GM18511 (cell line): Measurements from ENCODE around the gene CNTD1.

Source experiments
- ATAC-seq: cut with Tn5 transposase; IDR thresholded peaks from one replicate; pipeline ENCODE4 v1.9.1; 2021; ENCODE audit warnings: mild to moderate bottlenecking, moderate library complexity; ENCODE audit not compliant: unreplicated experiment

Gene CNTD1

DNA sequence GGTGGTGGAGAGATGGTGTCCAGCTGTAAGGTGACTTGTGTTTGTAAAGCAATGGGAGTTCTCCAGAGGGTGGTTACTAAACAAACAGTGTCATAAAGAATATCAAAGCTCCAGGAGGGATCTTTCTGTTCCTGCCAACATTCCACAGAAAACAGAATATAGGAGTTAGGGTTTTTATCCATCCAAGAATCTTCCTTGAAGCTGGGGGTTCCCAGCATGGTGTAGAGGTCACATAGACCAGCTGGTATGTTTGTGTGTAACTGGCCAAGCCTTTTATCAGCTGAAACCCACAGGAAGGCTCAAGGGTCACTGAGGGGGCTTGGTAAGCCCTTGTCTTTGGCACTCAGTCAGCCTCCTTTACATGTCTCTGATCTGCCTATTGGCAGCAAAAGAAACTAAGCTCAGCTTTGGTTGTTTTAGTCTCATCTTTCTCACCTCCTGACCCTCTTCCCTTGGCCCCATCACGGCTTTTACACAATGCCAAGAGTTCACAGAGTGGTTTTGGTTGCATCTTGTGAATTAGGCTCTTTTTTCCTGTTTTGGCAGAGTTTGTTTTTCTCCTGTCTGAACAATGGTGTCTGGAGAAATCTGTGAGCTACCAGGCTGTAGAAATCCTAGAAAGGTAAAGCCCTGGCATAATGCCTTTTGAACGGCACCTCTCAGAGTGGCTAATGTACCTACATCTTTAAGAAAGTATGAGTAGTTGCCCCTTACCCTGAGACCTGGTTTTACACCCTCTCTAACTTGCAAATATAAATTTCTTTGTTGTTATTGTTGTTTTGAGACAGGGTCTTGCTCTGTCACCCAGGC, 4.6 kb downstream of the CNTD1 start:
- ATAC-seq, result no peak

GRCh38 chr17:42804918-42805367, 6.3 kb downstream of the CNTD1 start:
- ATAC-seq, result no peak

DNA sequence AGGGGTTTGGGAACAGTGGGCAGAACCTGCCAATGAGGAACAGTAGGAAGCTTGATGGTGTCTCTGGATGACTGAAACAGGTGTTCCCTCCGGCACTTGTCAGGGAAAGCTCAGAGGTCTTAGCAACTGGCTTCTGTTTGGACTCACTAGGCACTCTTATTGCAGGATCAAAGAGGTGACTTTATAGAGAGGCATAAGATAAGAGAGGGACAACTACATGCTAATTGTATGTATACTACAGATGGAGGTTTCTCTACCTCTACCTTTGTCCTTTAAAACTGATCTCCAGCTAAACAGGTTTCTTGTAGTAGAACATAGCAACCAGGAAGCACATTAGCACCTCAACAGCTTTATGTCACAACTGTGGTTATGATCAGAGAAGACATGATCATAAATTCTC, 7.6 kb downstream of the CNTD1 start:
- ATAC-seq, result no peak

DNA sequence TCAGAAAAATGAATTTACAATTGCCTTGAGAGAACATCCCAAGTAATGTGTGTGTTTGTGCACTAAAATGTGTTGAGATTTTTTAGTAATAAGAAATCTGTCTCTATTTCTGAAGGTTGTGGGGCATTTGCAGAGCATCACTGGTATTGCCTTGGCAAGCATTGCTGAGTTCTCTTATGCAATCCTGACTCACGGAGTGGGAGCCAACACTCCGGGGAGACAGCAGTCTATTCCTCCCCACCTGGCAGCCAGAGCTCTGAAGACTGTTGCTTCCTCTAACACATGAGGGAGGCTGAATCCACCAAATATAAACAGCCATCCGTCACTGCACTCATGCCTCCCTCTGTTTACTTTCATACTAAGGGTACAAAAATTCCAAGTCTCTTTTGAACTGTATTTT, 10.6 kb downstream of the CNTD1 start:
- ATAC-seq, result no peak

DNA sequence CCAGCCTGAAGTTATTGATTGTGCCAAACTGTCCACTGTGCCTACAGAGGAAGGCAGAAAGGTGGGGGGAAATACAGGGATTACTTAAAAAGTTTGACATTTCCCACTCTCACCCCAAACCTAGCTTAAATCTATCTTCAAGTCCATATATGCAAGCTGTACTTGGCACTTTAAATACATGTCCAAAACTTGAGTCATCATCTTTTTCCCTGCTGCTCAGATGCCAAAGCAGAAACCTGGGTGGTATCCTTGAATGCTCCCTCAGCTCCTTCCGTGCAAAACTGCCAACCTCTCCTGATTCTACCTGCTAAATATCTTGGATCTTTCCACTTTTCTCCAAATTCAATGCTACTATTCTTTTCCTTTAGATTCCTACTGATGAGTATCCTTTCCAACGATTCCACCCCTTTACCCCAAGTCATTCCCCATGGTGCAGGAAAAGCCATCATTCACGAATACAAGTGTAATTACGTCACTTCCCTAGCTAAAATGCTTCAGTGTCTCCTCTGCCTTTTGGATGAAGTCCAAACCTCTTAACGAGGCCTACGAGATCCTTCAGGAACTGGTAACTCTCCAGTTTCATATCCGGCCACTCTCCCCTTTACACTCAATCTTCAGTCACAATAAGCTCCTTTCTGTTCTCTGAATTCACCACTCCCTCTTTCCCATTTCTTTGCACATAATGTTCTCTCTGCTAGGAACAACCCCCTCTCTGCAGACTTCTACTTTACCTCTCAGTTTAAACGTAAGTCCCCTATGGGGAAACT, 16.2 kb downstream of the CNTD1 start:
- no peak for ATAC-seq

DNA sequence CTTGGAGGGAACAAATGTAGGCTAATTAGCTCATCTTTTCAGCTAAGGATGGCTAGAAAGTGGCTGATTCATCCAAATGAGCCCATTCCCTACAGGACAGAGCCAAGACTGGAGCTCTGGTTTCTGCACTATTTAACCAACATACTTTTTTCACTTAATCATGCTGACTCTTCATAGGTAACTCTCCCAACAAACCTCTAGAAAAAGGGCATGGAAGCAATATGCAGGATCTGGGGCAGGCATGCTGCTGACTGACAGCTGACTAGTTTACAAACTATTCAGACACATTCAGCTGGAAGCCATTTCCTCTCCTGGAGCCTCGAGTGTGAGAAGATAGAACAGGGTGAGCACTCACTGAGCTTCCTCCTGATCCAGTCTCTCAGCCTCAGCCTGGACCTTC, 19.2 kb downstream of the CNTD1 start:
- ATAC-seq, result no peak

DNA sequence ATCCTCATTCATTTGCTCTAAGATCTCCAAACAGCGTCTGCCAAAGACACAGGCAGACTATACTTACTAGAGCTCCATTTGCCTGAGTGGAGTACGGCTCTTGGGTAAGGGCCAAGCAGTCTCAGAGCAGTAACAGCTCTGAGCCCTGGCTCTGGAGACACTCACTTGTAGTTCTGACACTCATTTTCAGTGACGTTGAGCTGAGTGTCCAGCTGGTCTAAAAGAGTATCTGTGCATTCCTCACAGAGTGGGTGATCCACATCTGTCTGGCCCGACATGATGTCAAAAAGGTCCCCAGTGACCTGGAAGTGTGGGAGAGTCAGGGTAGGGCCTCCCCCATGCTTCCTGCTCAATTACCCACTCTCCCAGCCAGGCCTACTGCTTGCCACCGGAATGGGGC, 19.7 kb downstream of the CNTD1 start:
- ATAC-seq, result no peak

DNA sequence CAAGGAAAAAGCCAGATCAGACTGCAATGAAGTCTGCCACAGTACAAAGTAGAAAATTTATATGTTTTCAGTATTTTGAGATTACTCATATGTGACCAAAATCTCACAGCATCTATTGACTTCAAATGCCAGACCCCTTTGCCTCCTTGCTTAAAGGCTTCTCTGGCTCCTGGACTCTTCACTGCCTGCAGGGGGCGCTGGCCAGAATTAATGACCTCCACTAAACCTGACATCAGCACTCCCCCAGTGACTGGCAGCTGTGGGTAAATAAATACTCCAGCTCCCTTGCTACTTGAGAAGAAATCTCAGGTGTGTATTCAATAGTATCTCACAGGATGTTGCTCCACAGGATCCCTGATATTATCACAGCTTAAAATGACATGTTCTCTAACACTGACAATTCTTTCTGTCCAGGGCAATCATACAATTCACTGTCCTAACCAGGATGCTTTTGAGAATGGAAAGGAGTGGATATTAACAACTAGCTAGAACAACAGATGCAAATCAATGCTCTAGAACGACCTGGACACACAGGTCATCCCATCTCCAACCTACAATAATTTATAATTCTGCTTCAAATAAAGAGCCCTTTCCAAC, 21.4 kb downstream of the CNTD1 start:
- ATAC-seq, result no peak

DNA sequence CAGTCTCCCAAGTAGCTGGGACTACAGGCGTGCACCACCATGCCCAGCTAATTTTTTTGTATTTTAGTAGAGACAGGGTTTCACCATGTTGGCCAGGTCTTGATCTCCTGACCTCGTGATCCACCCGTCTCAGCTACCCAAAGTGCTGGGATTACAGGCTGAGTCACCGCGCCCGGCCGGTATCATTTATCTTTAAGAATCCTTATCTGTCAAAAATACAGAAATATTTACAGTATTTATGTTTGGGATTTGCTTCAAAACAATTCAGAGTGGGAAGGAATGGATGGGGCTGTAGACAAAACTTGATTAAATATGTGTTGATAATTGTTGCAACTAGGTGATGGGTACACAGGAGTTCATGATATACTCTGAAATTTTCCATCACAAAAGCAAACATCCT, 22.5 kb downstream of the CNTD1 start:
- ATAC-seq, result no peak

- no peak for ATAC-seq
Observed at GRCh38 chr17:42827472-42827871, 28.8 kb downstream of the CNTD1 start.

GRCh38 chr17:42830971-42831370, 32.3 kb downstream of the CNTD1 start:
- no peak for ATAC-seq

GRCh38 chr17:42832213-42832933, 33.7 kb downstream of the CNTD1 start:
- peak; percentile 8 for ATAC-seq

DNA sequence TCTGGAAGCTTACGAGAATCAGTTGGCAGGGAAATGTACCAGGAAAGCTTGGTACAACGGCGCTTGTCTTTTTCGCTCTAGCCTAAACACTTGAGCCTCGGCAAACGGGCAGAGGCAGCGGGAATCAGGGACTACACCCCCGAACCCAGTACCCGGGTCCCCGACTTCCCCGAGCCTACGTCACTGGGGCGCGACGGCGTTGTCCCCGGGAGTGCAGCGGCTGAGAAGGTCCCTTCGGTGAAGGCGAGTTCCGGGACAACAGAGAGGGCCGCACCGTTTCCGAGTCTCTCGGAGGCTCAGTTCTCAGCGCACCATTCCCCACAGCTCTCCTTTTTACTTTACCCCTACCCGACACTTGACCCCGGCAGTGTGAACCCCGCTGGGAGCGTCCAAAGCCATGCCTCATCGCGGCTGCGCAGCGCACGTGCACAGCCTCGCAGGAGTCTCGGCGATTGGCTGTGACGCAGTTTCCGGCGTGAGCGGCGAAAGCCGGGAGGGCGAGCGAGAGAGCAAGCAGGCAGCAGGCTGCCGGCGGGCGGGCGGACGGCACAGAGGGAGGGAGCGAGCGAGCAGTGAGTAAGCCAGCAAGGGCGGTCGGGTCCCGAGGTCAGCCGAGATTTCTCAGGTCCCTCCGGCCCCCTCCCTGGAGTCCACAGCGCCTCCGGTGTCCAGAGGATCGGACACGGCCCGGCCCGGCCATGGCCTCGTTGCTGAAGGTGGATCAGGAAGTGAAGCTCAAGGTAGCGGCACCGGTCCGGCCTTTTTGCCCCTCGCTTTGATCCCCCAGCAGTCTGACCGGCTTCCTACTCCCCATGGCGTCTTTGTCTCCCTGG, 34.5 kb downstream of the CNTD1 start, which contains the start of gene PSME3:
TSS of gene PSME3 (plus strand) at position 464 of the 833 bp plus-strand sequence. CDS start at position 699, 235 bp downstream.
- peak; percentile 92 for ATAC-seq

GRCh38 chr17:42833767-42834422, 35.2 kb downstream of the CNTD1 start:
- ATAC-seq, result peak; percentile 8

- no peak for ATAC-seq
Observed at GRCh38 chr17:42835732-42836131, 37.1 kb downstream of the CNTD1 start.

DNA sequence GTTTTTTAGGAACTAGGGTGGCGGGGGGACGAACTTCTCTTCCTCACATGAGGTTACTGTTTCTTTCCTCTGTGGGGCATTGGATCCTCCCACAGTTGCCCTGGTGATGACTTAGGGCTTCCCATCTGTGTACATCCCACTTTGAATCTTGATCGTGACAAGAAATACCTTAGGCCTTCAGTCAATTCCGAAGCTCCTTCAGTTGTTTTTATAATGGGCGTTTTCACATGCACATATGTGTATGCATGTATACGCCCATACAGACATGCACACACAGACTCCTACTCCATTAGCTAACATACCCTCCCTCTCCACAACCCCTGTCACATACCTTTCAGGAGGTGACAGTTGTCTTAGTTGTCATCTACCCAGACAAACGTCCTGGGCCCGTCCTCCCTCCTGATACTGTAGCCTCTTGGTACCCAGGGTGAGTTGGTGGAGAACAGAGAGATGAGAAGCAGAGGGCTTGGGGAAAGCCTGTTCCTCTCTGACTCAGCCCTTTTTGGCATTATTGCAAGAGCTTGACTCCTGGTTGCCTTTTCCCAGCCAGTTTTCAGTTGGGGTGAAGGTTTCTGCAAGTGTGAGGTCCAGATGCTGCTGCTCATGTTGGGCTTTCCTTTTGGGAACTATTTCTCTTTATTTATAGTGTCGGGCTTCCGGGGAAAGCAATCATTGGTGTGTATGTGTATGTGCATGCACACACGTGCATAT, 43.5 kb downstream of the CNTD1 start:
- ATAC-seq, result no peak

DNA sequence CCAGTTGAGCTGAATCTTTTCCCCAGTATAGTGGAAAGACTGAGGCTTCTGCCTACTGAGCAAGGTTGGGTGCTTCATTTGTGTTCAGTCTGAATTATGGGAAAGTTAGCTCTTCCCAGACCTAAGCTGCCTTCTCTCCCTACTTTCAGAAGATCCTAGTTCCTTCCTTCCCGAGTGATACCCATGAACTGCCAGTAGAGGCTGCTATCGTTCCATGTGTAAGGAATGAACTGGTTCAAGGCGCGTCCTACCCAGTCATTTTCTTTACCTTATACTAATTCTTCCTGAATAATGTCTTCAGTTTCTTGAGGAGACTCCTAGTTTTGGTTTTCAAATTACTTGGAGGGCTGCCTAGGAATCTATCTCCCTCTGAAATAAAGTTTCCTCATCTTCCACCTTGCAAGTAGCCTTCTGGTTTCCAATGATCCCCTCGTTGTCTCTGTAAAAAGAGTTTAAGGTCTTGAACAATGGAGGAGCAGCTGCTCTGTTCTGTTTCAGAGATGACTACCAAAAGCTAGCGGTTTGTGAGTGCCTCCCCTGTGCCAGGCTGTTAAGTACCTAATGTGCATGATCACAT, 44.8 kb downstream of the CNTD1 start:
- no peak for ATAC-seq

DNA sequence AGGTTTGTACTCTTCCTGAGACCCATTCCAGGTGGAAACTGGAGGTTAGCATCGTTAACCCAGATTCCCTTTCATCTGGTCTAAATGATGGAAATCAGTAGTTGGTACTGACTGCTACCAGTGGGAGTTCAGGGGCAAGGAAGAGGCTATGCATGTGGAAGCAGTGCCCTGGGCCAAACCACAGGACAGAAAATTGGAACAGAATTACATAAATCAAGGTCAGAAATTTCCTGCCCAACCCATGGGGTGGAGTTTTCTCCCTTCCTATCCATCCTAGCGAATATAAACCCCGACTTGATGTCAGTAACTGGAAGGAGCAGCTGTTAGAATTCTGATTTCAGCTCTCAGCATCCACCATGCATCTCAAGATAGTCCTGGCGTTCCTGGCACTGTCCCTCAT, 45.6 kb downstream of the CNTD1 start, which contains the start of gene AOC2:
TSS of gene AOC2 (plus strand) at position 310 of the 400 bp plus-strand sequence. CDS start at position 357, 47 bp downstream.
- ATAC-seq, result no peak
